GM19468 (cell line): Measurements from ENCODE around the gene LRRC19.

Experiments used
- ATAC-seq: cut with Tn5 transposase; IDR thresholded peaks from one replicate; pipeline ENCODE4 v1.9.1; 2021; ENCODE audit warnings: mild to moderate bottlenecking, moderate library complexity, moderate number of reproducible peaks; ENCODE audit not compliant: unreplicated experiment; ENCODE audit errors: extremely low read depth

LRRC19 gene

GRCh38 chr9:27005491-27005890 lies at the start of gene LRRC19:
TSS of gene LRRC19 (minus strand) at chr9:27005672. CDS start at chr9:26999694, 5,978 bp downstream.
- ATAC-seq = no peak

GRCh38 chr9:27054841-27055240 lies 49.4 kb upstream of the LRRC19 start:
- ATAC-seq = no peak

- ATAC-seq = no peak
These were observed 48.7 kb upstream of the LRRC19 start for GRCh38 chr9:27054125-27054524.

- ATAC-seq = no peak
These were observed 48.0 kb upstream of the LRRC19 start for GRCh38 chr9:27053369-27054022.

GRCh38 chr9:27047136-27047535 lies 41.7 kb upstream of the LRRC19 start:
- ATAC-seq = no peak

- ATAC-seq = no peak
These were observed 37.7 kb upstream of the LRRC19 start for GRCh38 chr9:27043176-27043575.

- ATAC-seq = no peak
These were observed 37.0 kb upstream of the LRRC19 start for GRCh38 chr9:27042476-27042875.

GRCh38 chr9:27041746-27042145 lies 36.3 kb upstream of the LRRC19 start:
- no peak for ATAC-seq

- no peak for ATAC-seq
These were observed 32.0 kb upstream of the LRRC19 start for GRCh38 chr9:27037499-27037898.

GRCh38 chr9:27033815-27034403 lies 28.4 kb upstream of the LRRC19 start:
- peak; percentile 51 for ATAC-seq

- no peak for ATAC-seq
These were observed 23.7 kb upstream of the LRRC19 start for GRCh38 chr9:27029186-27029585.

- no peak for ATAC-seq
These were observed 17.4 kb upstream of the LRRC19 start for GRCh38 chr9:27022920-27023319.

- ATAC-seq = no peak
These were observed 14.1 kb upstream of the LRRC19 start for GRCh38 chr9:27019589-27019988.

- no peak for ATAC-seq
These were observed 1.9 kb downstream of the LRRC19 start for GRCh38 chr9:27003426-27004077.

- no peak for ATAC-seq
These were observed 9.7 kb downstream of the LRRC19 start for GRCh38 chr9:26995810-26996209.

- ATAC-seq = peak; percentile 40
These were observed 22.1 kb downstream of the LRRC19 start for GRCh38 chr9:26983340-26983739.

GRCh38 chr9:26975728-26976707 lies 29.5 kb downstream of the LRRC19 start:
- ATAC-seq = no peak

GRCh38 chr9:26974927-26975326 lies 30.5 kb downstream of the LRRC19 start:
- no peak for ATAC-seq

- ATAC-seq = no peak
These were observed 31.5 kb downstream of the LRRC19 start for GRCh38 chr9:26973989-26974388.

GRCh38 chr9:26971721-26972120 lies 33.8 kb downstream of the LRRC19 start:
- no peak for ATAC-seq
